ENCODE measurements around the gene ANXA2R.

The ANXA2R gene

DNA sequence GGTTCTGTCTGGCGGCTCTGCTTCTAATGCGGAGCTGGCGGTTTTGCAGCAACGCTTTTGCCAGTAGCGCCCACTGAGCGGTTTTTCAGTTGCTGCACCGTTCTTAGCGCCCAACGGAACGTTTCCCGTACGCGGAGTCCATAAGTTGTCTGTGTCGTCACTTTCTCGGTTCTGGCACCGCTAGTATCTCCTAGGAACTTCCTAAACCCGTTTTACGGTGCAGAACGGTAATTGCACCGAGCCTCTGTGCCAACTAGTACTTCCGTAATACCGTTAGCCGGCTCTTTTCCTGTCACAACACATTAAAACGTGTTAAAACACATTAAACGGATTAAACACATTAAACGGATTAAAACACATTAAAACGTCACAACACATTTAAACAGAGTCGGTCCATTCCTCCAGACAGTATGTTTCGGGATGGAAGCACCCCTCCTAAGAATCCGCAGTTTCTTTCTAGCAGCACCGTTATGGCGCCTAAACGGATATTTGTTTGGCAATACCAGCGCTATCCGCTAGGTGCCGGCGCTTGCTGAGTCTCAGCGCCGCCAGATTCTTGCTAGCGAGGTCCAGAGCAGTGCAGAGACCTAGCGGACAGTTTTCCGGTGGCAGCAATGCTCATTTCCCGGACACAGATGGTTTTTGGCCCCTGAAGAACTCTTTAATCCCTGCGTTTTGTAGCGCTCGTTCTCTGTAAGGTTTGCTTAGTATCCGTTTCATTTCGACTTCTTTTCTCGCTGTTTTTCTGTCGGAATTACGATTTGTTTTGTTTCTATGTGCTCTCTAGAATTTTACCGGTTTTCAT is 45.4 kb downstream of the ANXA2R start (continued):
- TF ChIP-seq ZNF426 (tag by site-specific recombination; IDR thresholded peaks at IDR 0.05): no peak
- TF ChIP-seq ZFP69B (tag by site-specific recombination; IDR thresholded peaks at IDR 0.05): no peak
- TF ChIP-seq ZNF280C (tag by site-specific recombination; IDR thresholded peaks at IDR 0.05): no peak
- TF ChIP-seq REST (tag by site-specific recombination; IDR thresholded peaks at IDR 0.05): 0 out of 2 replicates have a peak, but pooled peaks have one; percentile 36
- TF ChIP-seq, protein P1, sequence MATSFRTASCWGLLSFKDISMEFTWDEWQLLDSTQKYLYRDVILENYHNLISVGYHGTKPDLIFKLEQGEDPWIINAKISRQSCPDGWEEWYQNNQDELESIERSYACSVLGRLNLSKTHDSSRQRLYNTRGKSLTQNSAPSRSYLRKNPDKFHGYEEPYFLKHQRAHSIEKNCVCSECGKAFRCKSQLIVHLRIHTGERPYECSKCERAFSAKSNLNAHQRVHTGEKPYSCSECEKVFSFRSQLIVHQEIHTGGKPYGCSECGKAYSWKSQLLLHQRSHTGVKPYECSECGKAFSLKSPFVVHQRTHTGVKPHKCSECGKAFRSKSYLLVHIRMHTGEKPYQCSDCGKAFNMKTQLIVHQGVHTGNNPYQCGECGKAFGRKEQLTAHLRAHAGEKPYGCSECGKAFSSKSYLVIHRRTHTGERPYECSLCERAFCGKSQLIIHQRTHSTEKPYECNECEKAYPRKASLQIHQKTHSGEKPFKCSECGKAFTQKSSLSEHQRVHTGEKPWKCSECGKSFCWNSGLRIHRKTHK (tag by site-specific recombination; IDR thresholded peaks at IDR 0.05): no peak
- TF ChIP-seq, protein P2, sequence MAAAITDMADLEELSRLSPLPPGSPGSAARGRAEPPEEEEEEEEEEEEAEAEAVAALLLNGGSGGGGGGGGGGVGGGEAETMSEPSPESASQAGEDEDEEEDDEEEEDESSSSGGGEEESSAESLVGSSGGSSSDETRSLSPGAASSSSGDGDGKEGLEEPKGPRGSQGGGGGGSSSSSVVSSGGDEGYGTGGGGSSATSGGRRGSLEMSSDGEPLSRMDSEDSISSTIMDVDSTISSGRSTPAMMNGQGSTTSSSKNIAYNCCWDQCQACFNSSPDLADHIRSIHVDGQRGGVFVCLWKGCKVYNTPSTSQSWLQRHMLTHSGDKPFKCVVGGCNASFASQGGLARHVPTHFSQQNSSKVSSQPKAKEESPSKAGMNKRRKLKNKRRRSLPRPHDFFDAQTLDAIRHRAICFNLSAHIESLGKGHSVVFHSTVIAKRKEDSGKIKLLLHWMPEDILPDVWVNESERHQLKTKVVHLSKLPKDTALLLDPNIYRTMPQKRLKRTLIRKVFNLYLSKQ (tag by site-specific recombination; IDR thresholded peaks at IDR 0.05; ENCODE audit: borderline replicate concordance): no peak
- TF ChIP-seq, protein P3, sequence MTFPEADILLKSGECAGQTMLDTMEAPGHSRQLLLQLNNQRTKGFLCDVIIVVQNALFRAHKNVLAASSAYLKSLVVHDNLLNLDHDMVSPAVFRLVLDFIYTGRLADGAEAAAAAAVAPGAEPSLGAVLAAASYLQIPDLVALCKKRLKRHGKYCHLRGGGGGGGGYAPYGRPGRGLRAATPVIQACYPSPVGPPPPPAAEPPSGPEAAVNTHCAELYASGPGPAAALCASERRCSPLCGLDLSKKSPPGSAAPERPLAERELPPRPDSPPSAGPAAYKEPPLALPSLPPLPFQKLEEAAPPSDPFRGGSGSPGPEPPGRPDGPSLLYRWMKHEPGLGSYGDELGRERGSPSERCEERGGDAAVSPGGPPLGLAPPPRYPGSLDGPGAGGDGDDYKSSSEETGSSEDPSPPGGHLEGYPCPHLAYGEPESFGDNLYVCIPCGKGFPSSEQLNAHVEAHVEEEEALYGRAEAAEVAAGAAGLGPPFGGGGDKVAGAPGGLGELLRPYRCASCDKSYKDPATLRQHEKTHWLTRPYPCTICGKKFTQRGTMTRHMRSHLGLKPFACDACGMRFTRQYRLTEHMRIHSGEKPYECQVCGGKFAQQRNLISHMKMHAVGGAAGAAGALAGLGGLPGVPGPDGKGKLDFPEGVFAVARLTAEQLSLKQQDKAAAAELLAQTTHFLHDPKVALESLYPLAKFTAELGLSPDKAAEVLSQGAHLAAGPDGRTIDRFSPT (tag by site-specific recombination; IDR thresholded peaks at IDR 0.05): peak; percentile 76
- peak; percentile 8; the same call in 1 of the 2 replicates for TF ChIP-seq FEZF1 (tag by site-specific recombination; IDR thresholded peaks at IDR 0.05)
- TF ChIP-seq ZNF138 (tag by site-specific recombination; IDR thresholded peaks at IDR 0.05; ENCODE audit: borderline replicate concordance): no peak
- peak; percentile 93 for TF ChIP-seq ZBTB20 (tag by site-specific recombination; IDR thresholded peaks at IDR 0.05)
- no peak for TF ChIP-seq ZFP3 (tag by site-specific recombination; IDR thresholded peaks at IDR 0.05; ENCODE audit: low read depth)
- TF ChIP-seq, protein P4, sequence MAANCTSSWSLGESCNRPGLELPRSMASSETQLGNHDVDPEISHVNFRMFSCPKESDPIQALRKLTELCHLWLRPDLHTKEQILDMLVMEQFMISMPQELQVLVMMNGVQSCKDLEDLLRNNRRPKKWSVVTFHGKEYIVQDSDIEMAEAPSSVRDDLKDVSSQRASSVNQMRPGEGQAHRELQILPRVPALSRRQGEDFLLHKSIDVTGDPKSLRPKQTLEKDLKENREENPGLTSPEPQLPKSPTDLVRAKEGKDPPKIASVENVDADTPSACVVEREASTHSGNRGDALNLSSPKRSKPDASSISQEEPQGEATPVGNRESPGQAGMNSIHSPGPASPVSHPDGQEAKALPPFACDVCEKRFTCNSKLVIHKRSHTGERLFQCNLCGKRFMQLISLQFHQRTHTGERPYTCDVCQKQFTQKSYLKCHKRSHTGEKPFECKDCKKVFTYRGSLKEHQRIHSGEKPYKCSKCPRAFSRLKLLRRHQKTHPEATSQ (tag by site-specific recombination; IDR thresholded peaks at IDR 0.05): no peak
- TF ChIP-seq ZNF624 (tag by site-specific recombination; IDR thresholded peaks at IDR 0.05): no peak
- no peak for TF ChIP-seq ZNF549 (tag by site-specific recombination; IDR thresholded peaks at IDR 0.05)
- TF ChIP-seq, protein P5, sequence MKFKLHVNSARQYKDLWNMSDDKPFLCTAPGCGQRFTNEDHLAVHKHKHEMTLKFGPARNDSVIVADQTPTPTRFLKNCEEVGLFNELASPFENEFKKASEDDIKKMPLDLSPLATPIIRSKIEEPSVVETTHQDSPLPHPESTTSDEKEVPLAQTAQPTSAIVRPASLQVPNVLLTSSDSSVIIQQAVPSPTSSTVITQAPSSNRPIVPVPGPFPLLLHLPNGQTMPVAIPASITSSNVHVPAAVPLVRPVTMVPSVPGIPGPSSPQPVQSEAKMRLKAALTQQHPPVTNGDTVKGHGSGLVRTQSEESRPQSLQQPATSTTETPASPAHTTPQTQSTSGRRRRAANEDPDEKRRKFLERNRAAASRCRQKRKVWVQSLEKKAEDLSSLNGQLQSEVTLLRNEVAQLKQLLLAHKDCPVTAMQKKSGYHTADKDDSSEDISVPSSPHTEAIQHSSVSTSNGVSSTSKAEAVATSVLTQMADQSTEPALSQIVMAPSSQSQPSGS (tag by site-specific recombination; IDR thresholded peaks at IDR 0.05; ENCODE audit: low read depth): no peak
- TF ChIP-seq MZF1 (tag by site-specific recombination; IDR thresholded peaks at IDR 0.05; ENCODE audit: borderline replicate concordance): no peak
- TF ChIP-seq ZIC2 (tag by site-specific recombination; IDR thresholded peaks at IDR 0.05): no peak
- 0 out of 2 replicates have a peak, but pooled peaks have one; percentile 49 for TF ChIP-seq ZNF596 (tag by site-specific recombination; IDR thresholded peaks at IDR 0.05)
- TF ChIP-seq, protein P6, sequence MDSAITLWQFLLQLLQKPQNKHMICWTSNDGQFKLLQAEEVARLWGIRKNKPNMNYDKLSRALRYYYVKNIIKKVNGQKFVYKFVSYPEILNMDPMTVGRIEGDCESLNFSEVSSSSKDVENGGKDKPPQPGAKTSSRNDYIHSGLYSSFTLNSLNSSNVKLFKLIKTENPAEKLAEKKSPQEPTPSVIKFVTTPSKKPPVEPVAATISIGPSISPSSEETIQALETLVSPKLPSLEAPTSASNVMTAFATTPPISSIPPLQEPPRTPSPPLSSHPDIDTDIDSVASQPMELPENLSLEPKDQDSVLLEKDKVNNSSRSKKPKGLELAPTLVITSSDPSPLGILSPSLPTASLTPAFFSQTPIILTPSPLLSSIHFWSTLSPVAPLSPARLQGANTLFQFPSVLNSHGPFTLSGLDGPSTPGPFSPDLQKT (IDR thresholded peaks at IDR 0.05; ENCODE audit: borderline replicate concordance, low read depth, low read length): no peak
- TF ChIP-seq GLI4 (tag by site-specific recombination; IDR thresholded peaks at IDR 0.05): no peak
- no peak for TF ChIP-seq ZNF146 (tag by site-specific recombination; IDR thresholded peaks at IDR 0.05)
- TF ChIP-seq SETDB1 (IDR thresholded peaks at IDR 0.05; ENCODE audit: insufficient read length, low read length): peak; percentile 12

Measured in HEK293 (cell line).